Left ventricle myocardium inferior (tissue), 1 donor: ENCODE results near the gene SEMA6A. TPM values are rescaled to one million over a fixed set of nuclear protein-coding genes. Genes with fewer than 3 reads are reported as not detected.
"Not testable (repeated sequence)": the region's sequence is repeated elsewhere in the genome, so short reads cannot be mapped to it uniquely, and the experiment has no call there.

Source experiments
- DNase-seq: peaks from one replicate; pipeline ENCODE4 v3.0.0-alpha.2; 2020
- H3K27ac ChIP-seq: fragments of 200-600 bp; replicated peaks from 2 replicates; pipeline ENCODE4 v1.8.0; 2021
- H3K27me3 ChIP-seq: fragments of 200-600 bp; 2 replicates; pipeline ENCODE4 v1.8.0; 2021; ENCODE audit warnings: low read depth
- H3K36me3 ChIP-seq: fragments of 200-600 bp; 2 replicates; pipeline ENCODE4 v1.8.0; 2021
- H3K4me1 ChIP-seq: fragments of 200-600 bp; 2 replicates; pipeline ENCODE4 v1.8.0; 2021
- H3K4me3 ChIP-seq: fragments of 200-600 bp; 2 replicates; pipeline ENCODE4 v1.8.0; 2021; ENCODE audit warnings: mild to moderate bottlenecking, moderate library complexity
- H3K9me3 ChIP-seq: fragments of 200-600 bp; replicated peaks from 2 replicates; pipeline ENCODE4 v1.8.0; 2021
- CTCF ChIP-seq: fragments of 200-600 bp; IDR thresholded peaks from 2 replicates; pipeline ENCODE4 v1.8.0; 2021; ENCODE audit warnings: antibody characterized with exemption, mild to moderate bottlenecking, borderline replicate concordance
- intact Hi-C: fragments of 100-400 bp; cut with micrococcal nuclease; formaldehyde crosslinking; loops from one replicate; pipeline ENCODE4 v1.11.0; 2022
- total RNA-seq: library from RNA; stranded (reverse); fragmentation: NEBNext Ultra II Directional; extraction: Animal tissue kit (Norgen Biotek cat#: 25700); gene quantifications from one replicate; pipeline ENCODE4 v1.2.1, GENCODE V29; 2021
- donor health status: DM: no; HTN: yes; CAD: no; lungs with severe emphysema.

Gene SEMA6A
- total RNA-seq, 1 donor from 2014 or later: 6.3 TPM

DNA sequence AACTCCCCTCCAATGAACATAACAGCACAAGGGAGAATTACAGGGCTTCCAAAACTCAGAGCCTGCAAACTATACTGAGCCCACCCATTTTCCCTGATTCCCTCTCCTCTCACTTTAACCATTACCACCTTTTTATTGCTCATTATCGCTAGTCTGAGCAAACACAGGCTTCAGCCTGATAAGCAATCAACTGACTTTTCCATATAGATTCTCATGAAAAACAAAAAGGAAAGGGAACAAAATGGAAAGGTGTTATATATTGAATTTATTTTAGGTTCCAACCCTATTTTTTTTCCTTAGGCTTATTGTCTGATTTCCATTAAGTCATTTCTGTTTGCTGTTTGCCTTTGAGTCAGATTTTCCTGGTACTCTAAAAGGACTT, 27.9 kb downstream of the SEMA6A start:
- Histone ChIP-seq H3K9me3 (peaks cover 30% of the 10 kb centered on the region), H3K4me1 (peaks cover 10% of the 10 kb centered on the region), H3K27me3 (no peaks in the 10 kb centered on the region), H3K4me3 (no peak overlapping the region), H3K27ac (no peak overlapping the region), H3K36me3 (peaks cover 12% of the 10 kb centered on the region)
- no peak for TF ChIP-seq CTCF
- DNase-seq: no peak
- intact Hi-C loops: no loop called here

GRCh38 chr5:116546033-116546742, 28.4 kb downstream of the SEMA6A start:
- no peak for TF ChIP-seq CTCF
- intact Hi-C loops: no loop called here
- DNase-seq: no peak

GRCh38 chr5:116545465-116545864, 29.2 kb downstream of the SEMA6A start:
- H3K9me3 ChIP-seq: peaks cover 30% of the 10 kb centered on the region
- intact Hi-C loops, H3K4me3 ChIP-seq, H3K27me3 ChIP-seq, H3K4me1 ChIP-seq, DNase-seq, H3K27ac ChIP-seq: not testable (repeated sequence)
- peaks cover 12% of the 10 kb centered on the region for H3K36me3 ChIP-seq

More at GRCh38 chr5:116546033-116546742, 28.4 kb downstream of the SEMA6A start:
- Histone ChIP-seq H3K4me1 (peaks cover 10% of the 10 kb centered on the region), H3K27me3 (no peaks in the 10 kb centered on the region), H3K36me3 (peaks cover 12% of the 10 kb centered on the region), H3K4me3 (no peak overlapping the region), H3K9me3 (peaks cover 30% of the 10 kb centered on the region), H3K27ac (no peak overlapping the region)

DNA sequence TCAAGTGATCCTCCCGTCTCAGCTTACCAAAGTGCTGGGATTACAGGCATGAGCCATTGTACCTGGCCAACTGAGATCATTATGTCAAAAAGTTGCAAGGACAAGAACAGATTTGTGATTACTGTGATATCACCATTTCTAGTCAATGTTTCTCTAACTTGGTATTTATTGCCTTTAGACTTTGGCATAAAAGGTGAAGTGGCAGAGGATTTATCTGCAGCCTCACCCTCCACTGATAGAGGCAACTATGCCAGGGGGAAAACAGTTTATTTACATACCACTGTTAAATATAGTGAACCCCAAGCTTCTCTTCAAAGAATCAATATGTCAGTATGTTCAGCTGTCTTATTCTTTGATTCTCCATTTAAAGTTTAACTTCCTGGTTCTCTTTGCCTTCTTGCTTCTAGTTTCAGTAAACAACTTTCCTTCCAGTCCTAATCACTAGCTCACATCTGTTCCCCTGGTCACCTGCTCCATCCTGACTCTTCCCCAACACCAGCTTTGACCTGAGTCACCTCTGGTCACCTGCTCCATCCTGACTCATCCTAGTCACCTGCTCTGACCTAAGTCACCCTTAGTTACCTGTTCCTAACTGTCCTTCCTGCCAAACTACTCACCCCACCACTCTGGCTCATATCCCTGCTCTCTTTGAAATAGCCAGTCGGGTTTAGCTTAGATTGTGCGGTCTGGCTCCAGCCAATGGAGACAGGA, 29.9 kb downstream of the SEMA6A start:
- intact Hi-C loops: no loop called here
- TF ChIP-seq CTCF: no peak
- no peak for DNase-seq

GRCh38 chr5:116543501-116543900, 31.1 kb downstream of the SEMA6A start:
- intact Hi-C loops: no loop called here
- Histone ChIP-seq H3K27me3 (no peaks in the 10 kb centered on the region), H3K9me3 (peaks cover 30% of the 10 kb centered on the region), H3K27ac (no peak overlapping the region), H3K36me3 (peaks cover 12% of the 10 kb centered on the region), H3K4me3 (no peak overlapping the region), H3K4me1 (peaks cover 10% of the 10 kb centered on the region)
- DNase-seq: no peak
- no peak for TF ChIP-seq CTCF

More for the DNA sequence above, 29.9 kb downstream of the SEMA6A start:
- H3K27me3 ChIP-seq: no peaks in the 10 kb centered on the region
- peaks cover 30% of the 10 kb centered on the region for H3K9me3 ChIP-seq
- no peak overlapping the region for H3K27ac ChIP-seq
- H3K4me1 ChIP-seq: peaks cover 10% of the 10 kb centered on the region
- H3K4me3 ChIP-seq: no peak overlapping the region
- peaks cover 12% of the 10 kb centered on the region for H3K36me3 ChIP-seq

- DNase-seq: no peak
- no peak for TF ChIP-seq CTCF
- intact Hi-C loops: no loop called here
- peaks cover 10% of the 10 kb centered on the region for H3K4me1 ChIP-seq
- no peaks in the 10 kb centered on the region for H3K27me3 ChIP-seq
- H3K9me3 ChIP-seq: peaks cover 30% of the 10 kb centered on the region
- no peak overlapping the region for H3K27ac ChIP-seq
- H3K4me3 ChIP-seq: no peak overlapping the region
- H3K36me3 ChIP-seq: peaks cover 12% of the 10 kb centered on the region
Observed at GRCh38 chr5:116542619-116543018, 32.0 kb downstream of the SEMA6A start.
